Stimulated activated CD4-positive, alpha-beta T cell treated with anti-CD3 and anti-CD28 coated beads, Interleukin-4, amount 100 ng/mL, for 24 hours (primary cell): ENCODE measurements around the gene EVI5L.
A peak's percentile ranks its signal among the peaks of the same experiment; 100 is the strongest.
"Not testable (repeated sequence)": the region's sequence is repeated elsewhere in the genome, so short reads cannot be mapped to it uniquely, and the experiment has no call there.

Source experiments
- DNase-seq: peaks from one replicate; pipeline ENCODE4 v3.0.0-alpha.2; 2020

EVI5L gene

DNA sequence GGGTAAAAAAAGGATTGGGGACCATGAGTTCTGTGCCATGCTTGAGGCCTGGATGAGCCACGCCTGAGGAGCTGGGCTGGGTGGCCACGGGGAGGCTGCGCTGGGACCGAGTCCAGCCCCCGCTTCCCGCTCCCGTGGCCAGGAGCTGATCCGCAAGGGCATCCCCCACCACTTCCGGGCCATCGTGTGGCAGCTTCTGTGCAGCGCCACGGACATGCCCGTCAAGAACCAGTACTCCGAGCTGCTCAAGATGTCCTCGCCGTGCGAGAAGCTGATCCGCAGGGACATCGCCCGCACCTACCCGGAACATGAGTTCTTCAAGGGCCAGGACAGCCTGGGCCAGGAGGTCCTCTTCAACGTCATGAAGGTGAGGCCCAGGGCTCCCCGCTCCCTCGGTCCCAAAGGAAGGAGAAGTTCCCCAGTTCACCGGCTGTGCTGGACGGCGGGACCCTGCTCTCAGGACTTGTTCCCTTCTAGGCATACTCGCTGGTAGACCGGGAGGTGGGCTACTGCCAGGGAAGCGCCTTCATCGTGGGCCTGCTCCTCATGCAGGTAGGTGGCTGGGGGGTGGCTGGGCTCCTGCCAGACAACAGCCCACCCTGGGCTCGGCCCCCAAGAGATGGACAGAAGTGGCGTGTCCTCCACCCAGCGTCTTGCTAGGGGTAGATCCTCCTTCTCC, 18.9 kb downstream of the EVI5L start:
- no peak for DNase-seq

DNA sequence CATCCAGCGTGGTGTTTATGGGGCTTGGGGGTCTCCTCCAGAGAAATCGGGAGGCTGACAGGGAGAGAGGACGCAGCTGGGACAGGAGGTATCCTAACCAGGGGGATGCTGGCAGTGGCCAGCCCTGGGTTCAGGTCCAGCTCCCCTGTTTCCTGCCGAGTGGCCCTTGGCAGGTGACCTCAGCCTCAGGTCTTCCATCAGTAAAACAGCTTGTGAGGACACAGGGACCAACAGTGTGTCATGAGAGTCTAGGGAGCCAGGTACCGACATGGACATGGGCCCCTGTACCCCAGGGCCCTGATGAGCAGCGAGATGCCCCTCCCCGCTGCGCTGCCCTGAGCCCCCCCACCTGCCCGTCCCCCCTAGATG, 19.6 kb downstream of the EVI5L start:
- DNase-seq, result no peak

DNA sequence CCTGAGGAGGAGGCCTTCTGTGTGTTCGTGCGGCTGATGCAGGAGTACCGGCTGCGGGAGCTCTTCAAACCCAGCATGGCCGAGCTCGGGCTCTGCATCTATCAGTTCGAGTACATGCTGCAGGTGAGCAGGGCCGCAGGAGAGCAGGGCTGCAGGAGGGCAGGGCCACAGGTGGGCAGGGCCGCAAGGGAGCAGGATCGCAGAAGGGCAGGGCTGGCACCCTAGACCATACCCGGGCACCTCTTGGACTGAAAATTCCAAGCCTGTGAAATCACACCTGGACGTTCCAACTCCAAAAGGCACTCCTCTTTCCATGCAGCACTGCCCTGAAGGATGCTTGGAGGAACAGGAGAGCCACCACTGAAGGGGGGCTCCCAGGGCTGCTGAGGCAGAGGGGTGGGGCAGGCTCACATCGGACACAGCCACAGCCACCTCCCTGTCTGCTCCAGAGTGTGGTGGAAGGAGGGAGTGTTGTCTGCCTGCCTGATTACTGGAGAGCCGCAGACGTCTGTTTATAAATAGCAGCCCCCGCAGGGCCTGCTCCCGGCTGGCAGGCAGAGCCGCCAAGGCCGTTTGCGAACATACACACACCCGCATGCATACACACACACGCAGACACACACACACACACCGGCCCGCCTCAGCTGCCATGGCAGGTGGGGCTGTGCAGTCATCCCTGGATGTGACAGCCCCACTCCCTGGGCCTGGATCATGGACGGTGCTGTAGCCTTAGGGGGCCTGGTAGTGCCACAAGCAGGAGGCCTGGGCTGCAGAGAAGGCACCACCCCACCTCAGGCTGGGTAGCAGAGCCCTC, 20.2 kb downstream of the EVI5L start:
- DNase-seq, result no peak

DNA sequence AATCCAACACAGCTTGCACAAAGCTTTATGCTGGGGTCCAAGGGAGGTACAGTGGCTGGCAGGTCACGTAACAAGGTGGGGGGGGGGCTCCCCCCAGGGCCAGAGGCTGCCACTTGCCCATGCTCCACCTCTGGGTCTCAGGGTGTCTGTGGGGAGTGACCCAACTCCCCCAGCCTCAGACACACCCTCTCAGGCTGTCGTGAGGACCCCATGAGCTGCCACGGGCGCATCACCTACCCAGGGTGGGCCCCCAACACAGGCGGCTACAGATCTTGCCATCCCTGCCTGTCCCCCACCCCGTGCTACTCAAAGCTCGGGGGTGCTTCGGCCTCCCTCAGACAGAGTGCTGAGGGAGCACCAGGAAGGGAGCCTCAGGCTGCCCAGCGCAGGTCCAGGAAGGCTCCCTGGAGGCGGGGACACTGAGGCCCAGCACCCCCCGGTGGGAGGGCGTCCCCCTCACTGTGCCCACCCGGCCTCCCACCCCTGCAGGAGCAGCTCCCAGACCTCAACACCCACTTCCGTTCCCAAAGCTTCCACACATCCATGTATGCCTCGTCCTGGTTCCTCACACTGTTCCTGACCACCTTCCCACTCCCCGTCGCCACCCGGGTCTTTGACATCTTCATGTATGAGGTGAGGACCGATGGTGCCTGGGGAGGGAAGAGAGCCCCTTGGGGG, 21.1 kb downstream of the EVI5L start:
- DNase-seq, result no peak

DNA sequence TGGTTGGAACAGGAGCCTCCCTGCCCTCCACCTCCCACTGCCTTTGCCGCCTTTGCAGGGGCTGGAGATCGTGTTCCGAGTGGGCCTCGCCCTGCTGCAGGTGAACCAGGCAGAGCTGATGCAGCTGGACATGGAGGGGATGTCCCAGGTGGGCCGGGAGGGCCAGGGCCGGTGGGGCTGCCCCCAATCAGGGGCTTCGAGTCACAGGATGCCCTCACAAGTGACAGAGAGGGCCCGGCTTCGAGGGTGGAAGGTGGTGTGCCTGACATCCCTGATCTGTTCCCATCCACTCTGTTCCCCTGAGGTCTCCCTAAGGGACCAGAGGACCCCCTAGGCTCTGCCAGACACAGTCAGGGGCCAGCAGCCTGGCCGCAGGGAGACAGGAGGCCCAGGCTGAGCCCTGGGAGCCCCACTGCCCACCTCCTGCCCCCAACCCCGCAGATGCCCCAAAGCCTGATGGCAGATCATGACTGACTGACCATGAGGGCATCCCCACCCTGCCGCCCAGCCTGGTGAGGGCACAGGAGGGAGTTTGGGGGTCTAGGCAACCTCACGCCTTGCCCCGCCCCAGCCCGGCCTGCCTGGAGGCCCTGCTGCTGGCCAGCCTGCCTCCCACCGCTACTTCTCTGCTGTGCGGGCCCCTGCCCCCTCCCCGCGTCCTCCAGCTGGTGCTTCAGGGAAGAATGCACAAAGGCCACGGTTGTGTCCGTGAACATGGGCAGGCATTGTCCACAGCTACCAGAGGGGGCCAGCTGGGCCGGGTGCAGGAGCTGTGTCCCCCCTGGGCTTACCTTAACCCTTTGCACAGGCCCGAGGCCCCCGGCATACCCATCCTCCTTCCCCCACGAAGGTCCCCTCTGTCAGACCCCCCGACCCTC, 21.8 kb downstream of the EVI5L start:
- no peak for DNase-seq

DNA sequence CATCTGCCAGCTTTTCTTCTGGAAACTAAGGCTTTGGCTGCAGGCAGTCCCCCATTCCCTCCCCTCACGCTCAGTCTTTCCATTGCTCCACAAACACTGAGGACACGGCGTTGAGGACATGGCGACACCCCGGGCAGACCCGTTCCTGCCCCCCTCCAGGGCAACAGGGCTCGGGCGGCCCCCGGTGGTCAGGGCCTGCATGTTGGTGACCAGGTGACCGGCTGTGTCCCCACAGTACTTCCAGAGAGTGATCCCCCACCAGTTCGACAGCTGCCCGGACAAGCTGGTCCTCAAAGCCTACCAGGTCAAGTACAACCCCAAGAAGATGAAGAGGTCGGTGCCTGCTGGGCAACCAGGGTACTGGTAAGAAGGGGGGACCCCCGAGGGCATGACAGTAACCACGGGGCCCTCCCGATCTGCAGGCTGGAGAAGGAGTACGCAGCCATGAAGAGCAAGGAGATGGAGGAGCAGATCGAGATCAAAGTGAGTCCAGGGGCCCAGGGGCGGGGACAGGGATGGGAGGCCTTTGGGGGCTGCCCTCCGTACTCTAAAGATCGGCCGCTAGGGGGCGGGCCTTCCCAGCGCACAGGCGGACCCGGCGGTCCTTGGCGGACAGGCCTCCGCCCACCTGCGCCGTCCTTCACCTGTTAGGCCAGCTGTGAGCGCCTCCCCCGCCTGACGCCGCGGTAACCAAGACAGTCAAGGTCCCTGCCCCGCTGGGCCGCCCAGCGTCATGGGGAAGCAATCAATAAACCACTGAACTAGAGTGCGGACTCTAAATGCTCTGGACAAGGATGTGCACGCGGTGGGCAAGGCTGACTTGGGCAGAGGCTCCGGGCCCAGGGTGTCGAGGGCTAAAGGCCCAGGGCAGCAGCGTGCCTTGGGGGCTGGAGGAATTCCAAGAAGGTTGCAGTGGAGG, 23.1 kb downstream of the EVI5L start:
- peak; percentile 69 for DNase-seq

DNA sequence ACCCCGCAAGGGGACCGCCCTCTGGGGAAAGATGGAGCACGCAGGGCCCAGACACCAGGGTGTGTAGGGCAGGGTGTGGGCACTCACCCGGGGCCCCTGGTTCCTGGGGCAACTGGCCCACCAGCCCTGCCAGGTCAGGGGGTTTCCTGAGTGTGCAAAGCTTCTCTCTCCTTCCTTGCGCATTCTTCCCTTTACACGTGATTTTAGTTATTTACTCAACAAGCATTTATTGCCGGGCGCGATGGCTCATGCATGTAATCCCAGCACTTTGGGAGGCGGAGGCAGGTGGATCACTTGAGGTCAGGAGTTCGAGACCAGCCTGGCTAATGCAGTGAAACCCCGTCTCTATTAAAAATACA, 23.7 kb downstream of the EVI5L start:
- DNase-seq, result no peak

DNA sequence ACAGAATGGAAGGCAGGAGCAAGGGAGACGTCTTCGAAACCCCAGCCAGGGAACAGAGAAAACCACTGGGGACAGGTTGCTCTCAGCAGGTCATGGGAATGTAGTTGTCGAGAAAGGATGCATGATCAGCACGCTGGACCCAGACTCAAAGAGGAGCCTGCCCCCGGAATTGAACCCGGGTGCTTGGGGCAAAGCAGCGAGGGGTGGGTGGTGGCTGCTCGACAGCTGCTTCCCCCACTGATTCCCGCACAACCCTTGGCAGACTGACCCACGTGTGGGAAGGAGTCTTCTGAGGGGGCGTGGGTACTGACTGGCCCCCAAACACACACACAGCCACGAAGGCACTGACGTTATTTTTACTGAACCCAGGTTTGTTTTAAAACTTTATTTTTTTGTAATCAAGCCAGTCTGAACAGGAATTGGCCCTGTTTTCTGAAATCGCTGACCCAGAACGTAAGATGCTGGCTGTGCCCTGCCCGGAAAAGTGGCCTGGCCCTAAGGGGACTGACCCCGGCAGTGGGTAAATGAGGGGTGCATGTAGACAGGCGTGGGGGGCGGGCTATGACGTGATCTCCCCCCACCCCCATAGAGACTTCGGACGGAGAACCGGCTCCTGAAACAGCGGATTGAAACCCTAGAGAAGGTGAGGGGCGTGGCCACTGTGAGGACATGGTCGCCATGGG, 25.5 kb downstream of the EVI5L start:
- DNase-seq, result no peak

DNA sequence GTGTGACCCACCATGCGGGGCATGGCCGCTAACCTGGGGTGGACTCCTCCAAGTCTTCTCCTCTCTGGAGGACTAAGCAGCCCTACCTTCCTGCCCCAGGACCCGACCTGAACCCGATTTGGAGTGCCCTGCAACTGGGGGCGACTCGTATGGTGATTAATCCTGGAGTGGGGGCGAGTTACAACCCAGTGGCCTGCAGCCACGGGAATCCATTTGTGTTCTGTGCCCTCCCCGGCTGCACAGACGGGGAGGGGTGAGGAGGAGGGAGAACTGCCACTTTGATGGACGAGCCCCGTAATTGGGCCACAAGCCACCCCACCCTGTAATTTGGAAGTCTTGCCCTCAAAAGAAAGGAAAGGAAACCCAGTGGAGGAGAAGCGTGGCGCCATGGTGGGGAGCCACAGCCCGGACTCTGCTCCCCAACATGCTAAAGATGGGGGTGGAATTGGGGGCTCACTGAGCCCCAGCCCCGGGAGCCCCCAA, 26.1 kb downstream of the EVI5L start:
- DNase-seq, result no peak

DNA sequence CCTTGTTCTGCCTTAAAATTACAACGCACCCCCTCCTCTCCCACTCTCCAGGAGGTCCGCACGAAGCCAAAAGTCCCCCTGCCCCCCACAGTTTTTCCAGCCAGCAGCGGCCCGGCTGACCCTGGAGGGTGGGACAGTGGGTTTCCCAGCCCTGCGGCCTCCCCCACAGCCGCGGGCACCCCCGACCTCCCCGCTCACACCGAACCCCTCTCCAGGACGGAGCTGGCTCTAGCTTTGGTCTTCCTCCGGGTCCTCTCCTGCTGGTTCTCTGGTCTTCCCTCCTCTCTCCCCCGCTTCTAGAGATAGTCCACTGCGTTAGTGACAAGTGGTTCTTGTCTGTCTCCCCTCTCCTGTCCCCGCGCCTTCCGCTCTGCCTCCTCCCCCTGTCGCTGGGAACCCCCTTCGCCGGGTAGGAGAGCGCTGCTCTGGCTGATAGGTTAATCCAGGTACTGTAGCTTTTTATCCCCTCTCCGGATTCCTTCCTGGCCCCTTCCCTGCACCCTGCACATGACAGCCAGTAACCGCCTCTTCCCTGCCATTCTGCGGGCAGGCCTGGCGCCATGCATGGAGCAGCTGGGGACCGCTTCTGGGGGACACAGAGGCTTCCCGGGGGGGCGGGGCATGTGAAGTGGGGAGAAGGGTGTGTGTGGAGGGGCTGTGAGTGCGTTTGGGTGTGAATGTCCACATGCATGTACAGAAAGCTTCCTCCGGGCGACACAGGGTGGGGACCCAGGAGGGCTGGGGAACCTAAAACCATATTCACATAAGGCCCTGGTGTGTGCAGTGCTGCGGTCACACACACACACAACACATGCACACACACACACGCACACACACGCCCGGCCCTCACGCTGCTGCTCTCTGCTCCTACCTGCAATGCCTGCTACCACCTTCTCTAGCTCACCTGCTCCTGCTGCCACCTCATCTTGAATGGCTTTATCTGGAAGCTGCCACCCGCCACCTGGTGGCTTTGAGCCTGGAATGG, 27.0 kb downstream of the EVI5L start:
- no peak for DNase-seq

DNA sequence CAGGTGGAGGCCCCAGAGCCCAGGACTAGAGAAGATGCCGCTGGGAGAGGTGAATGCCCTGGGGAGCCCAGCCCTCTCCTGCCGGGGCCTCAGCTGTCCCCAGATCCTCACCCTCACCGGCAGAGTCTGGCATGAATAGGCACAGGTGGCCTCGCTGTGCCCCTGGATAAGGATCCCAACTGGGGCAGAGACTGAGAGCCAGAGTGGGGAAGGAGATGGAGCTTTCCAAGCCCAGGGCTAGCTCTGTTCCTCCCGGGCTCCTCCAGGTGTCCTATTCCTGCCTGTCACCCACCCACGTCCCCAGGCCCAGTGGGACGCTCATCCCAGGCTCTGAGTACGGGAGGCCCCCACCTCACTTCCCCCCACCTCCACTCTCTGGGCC, 27.7 kb downstream of the EVI5L start:
- no peak for DNase-seq

DNA sequence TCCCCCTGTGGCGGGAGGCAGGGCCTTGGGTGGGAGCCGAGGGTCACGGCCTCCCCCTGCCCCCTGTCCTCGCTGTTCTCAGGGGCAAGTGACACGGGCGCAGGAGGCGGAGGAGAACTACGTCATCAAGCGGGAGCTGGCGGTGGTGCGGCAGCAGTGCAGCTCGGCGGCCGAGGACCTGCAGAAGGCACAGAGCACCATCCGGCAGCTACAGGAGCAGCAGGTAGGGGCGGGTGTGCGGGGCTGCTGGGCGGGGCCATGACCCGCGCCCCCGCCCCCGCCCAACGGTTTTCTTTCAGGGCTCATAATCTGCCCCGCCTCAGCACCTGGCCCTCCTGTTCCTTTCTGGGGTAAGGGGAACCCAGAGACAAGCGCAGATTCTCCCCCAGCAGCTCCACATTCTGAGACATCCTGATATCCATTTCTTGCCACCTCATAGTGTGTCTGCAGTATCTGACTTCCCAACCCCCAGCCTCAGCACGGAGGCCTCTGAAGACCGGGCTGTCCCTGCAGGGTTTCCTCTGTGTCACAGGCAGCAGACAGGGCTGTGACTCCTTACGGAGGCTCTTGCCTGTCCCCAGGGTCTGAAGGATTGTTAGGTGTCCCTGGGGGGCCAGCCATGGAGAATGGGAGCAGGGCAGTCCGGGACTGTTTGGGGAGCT, 28.2 kb downstream of the EVI5L start:
- DNase-seq, result no peak

DNA sequence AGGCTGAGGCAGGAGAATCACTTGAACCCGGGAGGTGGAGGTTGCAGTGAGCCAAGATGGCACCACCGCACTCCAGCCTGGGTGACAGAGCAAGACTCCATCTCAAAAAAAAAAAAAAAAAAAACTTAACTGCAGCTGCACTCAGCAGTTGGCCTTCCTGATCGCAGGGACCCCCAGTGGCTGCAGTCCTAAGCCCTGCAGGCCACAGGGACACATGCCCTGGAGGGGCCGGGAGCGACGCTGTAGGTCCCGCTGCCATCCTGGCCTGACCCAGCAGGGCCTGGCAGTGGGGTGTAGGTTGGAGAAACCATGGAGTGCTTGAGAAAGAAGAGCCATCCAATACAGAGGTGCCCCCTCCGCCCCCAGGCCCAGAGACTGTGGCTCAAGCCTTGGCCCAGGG, 29.1 kb downstream of the EVI5L start:
- not testable (repeated sequence) for DNase-seq

DNA sequence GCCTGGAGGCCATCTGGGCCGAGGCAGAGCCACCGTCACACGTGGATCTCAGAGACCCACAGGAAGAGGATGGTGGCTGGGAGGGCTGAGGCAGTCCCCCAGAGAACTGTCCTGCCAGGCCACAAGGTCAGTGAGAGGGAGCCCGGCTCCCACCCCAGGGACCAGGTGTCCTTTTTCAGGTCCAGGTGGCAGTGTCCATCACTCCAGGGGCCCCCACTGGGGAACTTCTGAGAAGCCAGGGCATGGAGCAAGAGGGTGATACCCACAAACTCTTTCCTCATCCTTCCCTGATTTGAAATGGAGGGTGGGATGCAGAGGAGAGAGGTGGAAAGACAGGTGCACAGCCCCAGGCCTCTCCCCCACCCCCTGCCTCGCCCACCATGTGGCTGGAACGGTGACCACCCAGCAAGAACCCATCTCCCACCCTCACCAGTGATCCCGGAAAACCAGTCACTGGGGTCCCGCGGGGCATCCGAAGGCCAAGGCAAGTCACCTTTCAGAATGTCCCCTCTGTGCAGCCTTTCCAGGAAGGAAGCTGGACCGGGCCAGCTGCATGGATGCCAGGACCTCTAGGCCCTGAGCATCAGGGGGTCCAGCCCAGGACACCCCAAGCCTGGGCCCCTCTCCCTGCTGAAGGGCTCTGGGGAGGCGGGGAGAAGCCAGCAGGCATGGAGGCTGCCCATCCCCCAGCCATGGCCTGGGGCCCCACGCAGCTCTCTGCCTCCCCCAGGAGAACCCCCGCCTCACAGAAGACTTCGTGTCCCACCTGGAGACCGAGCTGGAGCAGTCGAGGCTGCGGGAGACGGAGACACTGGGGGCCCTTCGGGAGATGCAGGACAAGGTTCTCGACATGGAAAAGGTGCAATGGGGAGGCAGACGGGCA, 30.1 kb downstream of the EVI5L start:
- DNase-seq, result no peak

DNA sequence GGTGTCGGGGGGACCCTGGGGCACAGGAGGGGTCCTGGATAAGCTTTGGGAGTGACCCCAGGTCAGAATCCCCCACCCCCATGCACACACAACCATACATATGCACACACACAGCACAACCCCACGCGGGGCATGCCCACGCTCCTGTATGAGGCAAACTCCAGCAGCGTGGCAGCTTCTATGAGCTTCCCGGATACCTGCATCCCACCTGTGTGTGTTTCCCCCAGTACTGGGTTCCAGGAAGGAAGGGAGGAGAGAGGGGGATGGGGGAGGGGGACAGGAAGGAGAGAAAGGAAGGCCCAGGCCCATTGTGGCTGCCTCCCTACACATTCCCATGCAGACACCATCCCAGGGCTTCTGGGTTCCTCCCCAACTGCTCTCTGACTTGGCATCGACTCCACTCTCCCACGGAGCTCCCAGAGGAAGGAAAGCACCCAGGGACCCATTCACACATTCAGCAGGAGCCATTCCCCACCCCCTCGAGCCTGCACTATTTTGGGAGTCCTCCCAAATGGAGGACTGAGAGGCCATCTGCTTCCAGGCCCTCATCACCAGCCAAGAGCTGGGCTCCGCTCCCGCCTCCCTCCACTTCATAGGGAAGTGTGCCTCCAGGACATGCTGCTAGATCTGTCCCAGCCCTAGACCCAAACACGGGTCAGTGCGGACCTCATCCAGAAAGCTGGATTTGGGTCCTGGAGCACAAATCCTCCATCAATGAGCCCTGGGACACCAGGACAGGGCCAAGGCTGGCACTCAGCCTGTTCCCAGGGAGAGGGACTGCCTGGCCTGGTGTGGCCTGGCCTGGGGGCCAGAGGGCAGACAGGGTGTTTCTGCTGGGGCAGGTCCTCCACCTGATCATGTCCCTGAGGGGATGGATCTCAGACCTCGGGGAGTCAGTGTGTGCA, 30.9 kb downstream of the EVI5L start:
- DNase-seq, result no peak

DNA sequence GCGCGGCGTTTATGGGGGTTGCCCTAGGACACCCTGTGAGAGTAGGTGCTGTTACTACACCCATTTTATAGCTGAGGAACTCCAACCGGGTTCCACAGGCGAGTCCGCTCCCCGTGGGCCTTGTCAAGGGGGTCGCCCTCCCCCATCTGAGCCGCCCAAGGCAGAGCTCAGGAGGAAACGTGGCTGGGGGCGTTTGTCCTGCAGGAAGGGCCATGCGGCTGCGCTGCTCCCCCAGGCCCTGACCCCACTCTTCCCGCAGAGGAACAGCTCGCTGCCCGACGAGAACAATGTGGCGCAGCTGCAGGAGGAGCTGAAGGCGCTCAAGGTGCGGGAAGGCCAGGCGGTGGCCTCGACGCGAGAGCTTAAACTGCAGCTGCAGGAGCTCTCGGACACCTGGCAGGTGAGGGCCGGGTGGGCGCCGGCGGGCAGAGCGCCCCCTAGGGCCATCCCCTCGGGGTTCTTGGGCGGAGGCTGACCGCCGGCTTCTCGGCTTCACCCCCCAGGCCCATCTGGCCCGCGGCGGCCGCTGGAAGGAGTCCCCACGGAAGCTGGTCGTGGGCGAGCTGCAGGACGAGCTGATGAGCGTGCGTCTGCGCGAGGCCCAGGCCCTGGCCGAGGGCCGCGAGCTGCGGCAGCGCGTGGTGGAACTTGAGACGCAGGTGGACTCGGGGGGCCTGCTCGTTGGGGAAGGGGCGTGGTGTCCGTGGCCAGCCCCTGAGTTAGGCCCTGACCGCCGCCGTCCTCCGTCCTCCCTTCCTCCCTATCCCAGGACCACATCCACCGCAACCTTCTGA, 31.8 kb downstream of the EVI5L start:
- no peak for DNase-seq
